ENCODE measurements around the gene CISH. TPM values are rescaled to one million over a fixed set of nuclear protein-coding genes. Genes with fewer than 3 reads are reported as not detected.

The CISH gene
- total RNA-seq, 1 donor from 2014 or later = 1.8 TPM

GRCh38 chr3:50602595-50603191 is 8.9 kb downstream of the CISH start:
- H3K27ac Mint-ChIP-seq (ENCODE audit: unreplicated experiment) = peak overlapping the region; percentile 100
- no peak for DNase-seq (ENCODE audit: low spot score)
- peaks cover 38% of the 10 kb centered on the region for H3K4me1 Mint-ChIP-seq (ENCODE audit: low read depth)
- H3K27me3 Mint-ChIP-seq (ENCODE audit: low read depth) = no peaks in the 10 kb centered on the region
- no peak for TF ChIP-seq CTCF (IDR thresholded peaks at IDR 0.05)
- no peaks in the 10 kb centered on the region for H3K36me3 Mint-ChIP-seq (ENCODE audit: low read depth)
- H3K4me3 Mint-ChIP-seq (ENCODE audit: unreplicated experiment) = no peak overlapping the region
- H3K9me3 Mint-ChIP-seq (ENCODE audit: low read depth) = no peaks in the 10 kb centered on the region

GRCh38 chr3:50600841-50601591 is 10.6 kb downstream of the CISH start:
- Mint-ChIP-seq H3K27ac (ENCODE audit: unreplicated experiment) (peak overlapping the region; percentile 100), H3K4me3 (ENCODE audit: unreplicated experiment) (no peak overlapping the region), H3K9me3 (ENCODE audit: low read depth) (no peaks in the 10 kb centered on the region), H3K4me1 (ENCODE audit: low read depth) (peaks cover 38% of the 10 kb centered on the region), H3K36me3 (ENCODE audit: low read depth) (no peaks in the 10 kb centered on the region), H3K27me3 (ENCODE audit: low read depth) (no peaks in the 10 kb centered on the region)
- DNase-seq (ENCODE audit: low spot score) = no peak
- TF ChIP-seq CTCF (IDR thresholded peaks at IDR 0.05) = no peak

- H3K36me3 Mint-ChIP-seq (ENCODE audit: low read depth) = no peaks in the 10 kb centered on the region
- TF ChIP-seq CTCF (IDR thresholded peaks at IDR 0.05) = no peak
Measured at GRCh38 chr3:50600141-50600753, 11.3 kb downstream of the CISH start.

GRCh38 chr3:50599716-50600118 is 11.9 kb downstream of the CISH start:
- Mint-ChIP-seq H3K27ac (ENCODE audit: unreplicated experiment) (peak overlapping the region; percentile 51), H3K4me1 (ENCODE audit: low read depth) (peaks cover 38% of the 10 kb centered on the region), H3K9me3 (ENCODE audit: low read depth) (no peaks in the 10 kb centered on the region), H3K4me3 (ENCODE audit: unreplicated experiment) (no peak overlapping the region), H3K27me3 (ENCODE audit: low read depth) (no peaks in the 10 kb centered on the region), H3K36me3 (ENCODE audit: low read depth) (no peaks in the 10 kb centered on the region)
- no peak for TF ChIP-seq CTCF (IDR thresholded peaks at IDR 0.05)
- no peak for DNase-seq (ENCODE audit: low spot score)

More at GRCh38 chr3:50600141-50600753, 11.3 kb downstream of the CISH start:
- Mint-ChIP-seq H3K27me3 (ENCODE audit: low read depth) (no peaks in the 10 kb centered on the region), H3K27ac (ENCODE audit: unreplicated experiment) (peak overlapping the region; percentile 100), H3K4me3 (ENCODE audit: unreplicated experiment) (no peak overlapping the region), H3K4me1 (ENCODE audit: low read depth) (peaks cover 38% of the 10 kb centered on the region), H3K9me3 (ENCODE audit: low read depth) (no peaks in the 10 kb centered on the region)
- no peak for DNase-seq (ENCODE audit: low spot score)

- no peak overlapping the region for H3K4me3 Mint-ChIP-seq (ENCODE audit: unreplicated experiment)
- no peak overlapping the region for H3K27ac Mint-ChIP-seq (ENCODE audit: unreplicated experiment)
- H3K27me3 Mint-ChIP-seq (ENCODE audit: low read depth) = no peaks in the 10 kb centered on the region
- no peak for TF ChIP-seq CTCF (IDR thresholded peaks at IDR 0.05)
- no peak for DNase-seq (ENCODE audit: low spot score)
- no peaks in the 10 kb centered on the region for H3K36me3 Mint-ChIP-seq (ENCODE audit: low read depth)
- H3K9me3 Mint-ChIP-seq (ENCODE audit: low read depth) = no peaks in the 10 kb centered on the region
- peaks cover 38% of the 10 kb centered on the region for H3K4me1 Mint-ChIP-seq (ENCODE audit: low read depth)
Measured at GRCh38 chr3:50599115-50599715, 12.4 kb downstream of the CISH start.
